ENCODE data around the gene RUFY4.
"Not testable (repeated sequence)": the region's sequence is repeated elsewhere in the genome, so short reads cannot be mapped to it uniquely, and the experiment has no call there.

The RUFY4 gene

DNA sequence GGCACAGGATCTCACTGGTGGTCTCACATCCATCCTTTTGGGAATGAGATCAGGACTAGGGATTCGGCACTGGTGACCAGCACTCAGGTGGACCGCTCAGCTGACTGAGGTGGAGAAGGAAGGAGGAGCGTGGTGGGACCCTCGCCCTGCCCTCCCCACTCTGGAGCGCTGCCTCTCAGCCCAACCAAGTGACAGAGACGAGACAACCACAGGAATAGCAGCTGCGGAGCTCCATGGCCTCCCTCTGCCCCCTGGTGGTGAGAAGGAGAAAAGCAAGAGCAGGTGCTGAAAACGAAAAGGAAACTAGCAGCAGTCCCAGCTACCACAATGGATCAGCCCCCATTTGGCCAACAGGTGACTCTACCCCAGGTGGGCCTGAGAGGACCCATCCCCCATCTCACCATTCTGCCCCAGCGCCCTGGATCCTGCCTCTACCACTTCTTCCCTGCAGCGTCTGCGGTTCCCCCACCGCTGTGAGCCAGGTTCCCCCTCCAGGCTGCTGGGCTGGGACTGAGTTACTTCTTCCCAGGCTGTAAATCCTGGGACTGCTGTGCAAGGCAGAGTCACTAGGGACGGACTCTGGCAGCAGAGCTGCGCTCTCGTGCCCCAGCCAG, at the start of gene RUFY4:
RUFY4 (plus strand) TSS at position 533 of the 614 bp plus-strand sequence. CDS start 1,353 bp downstream, outside the sequence.
- not testable (repeated sequence) for H3K4me3 ChIP-seq (ENCODE audit: low read length); H3K36me3 ChIP-seq (ENCODE audit: control insufficient read depth, insufficient read depth, low read length); H3K4me1 ChIP-seq (ENCODE audit: control insufficient read depth, insufficient read depth, low read length); H3K9me3 ChIP-seq (ENCODE audit: control insufficient read depth, low read length)
- H3K9ac ChIP-seq (ENCODE audit: low read length), result peak within 1 kb of the TSS; percentile 72
- H3K27me3 ChIP-seq (ENCODE audit: control insufficient read depth, insufficient read depth, low read length), result peaks cover 26% of the 10 kb centered on the region

- no peaks in the 10 kb centered on the region for H3K4me1 ChIP-seq (ENCODE audit: control insufficient read depth, insufficient read depth, low read length)
Observed at GRCh38 chr2:218019411-218020060, 49.5 kb upstream of the RUFY4 start.

GRCh38 chr2:218020281-218020680, 48.8 kb upstream of the RUFY4 start:
- Histone ChIP-seq H3K9me3 (ENCODE audit: control insufficient read depth, low read length) (no peaks in the 10 kb centered on the region), H3K9ac (ENCODE audit: low read length) (no peak overlapping the region), H3K4me1 (ENCODE audit: control insufficient read depth, insufficient read depth, low read length) (no peaks in the 10 kb centered on the region), H3K4me3 (ENCODE audit: low read length) (no peak overlapping the region), H3K27me3 (ENCODE audit: control insufficient read depth, insufficient read depth, low read length) (no peaks in the 10 kb centered on the region), H3K36me3 (ENCODE audit: control insufficient read depth, insufficient read depth, low read length) (no peaks in the 10 kb centered on the region)

More at GRCh38 chr2:218019411-218020060, 49.5 kb upstream of the RUFY4 start:
- Histone ChIP-seq H3K9ac (ENCODE audit: low read length) (no peak overlapping the region), H3K9me3 (ENCODE audit: control insufficient read depth, low read length) (no peaks in the 10 kb centered on the region), H3K4me3 (ENCODE audit: low read length) (no peak overlapping the region), H3K36me3 (ENCODE audit: control insufficient read depth, insufficient read depth, low read length) (no peaks in the 10 kb centered on the region), H3K27me3 (ENCODE audit: control insufficient read depth, insufficient read depth, low read length) (no peaks in the 10 kb centered on the region)

- no peaks in the 10 kb centered on the region for H3K36me3 ChIP-seq (ENCODE audit: control insufficient read depth, insufficient read depth, low read length)
- H3K9ac ChIP-seq (ENCODE audit: low read length), result no peak overlapping the region
- no peak overlapping the region for H3K4me3 ChIP-seq (ENCODE audit: low read length)
- H3K27me3 ChIP-seq (ENCODE audit: control insufficient read depth, insufficient read depth, low read length), result no peaks in the 10 kb centered on the region
- no peaks in the 10 kb centered on the region for H3K4me1 ChIP-seq (ENCODE audit: control insufficient read depth, insufficient read depth, low read length)
- no peaks in the 10 kb centered on the region for H3K9me3 ChIP-seq (ENCODE audit: control insufficient read depth, low read length)
Observed at GRCh38 chr2:218020966-218021535, 48.0 kb upstream of the RUFY4 start.

- peaks cover 4% of the 10 kb centered on the region for H3K4me1 ChIP-seq (ENCODE audit: control insufficient read depth, insufficient read depth, low read length)
- no peaks in the 10 kb centered on the region for H3K36me3 ChIP-seq (ENCODE audit: control insufficient read depth, insufficient read depth, low read length)
- no peaks in the 10 kb centered on the region for H3K27me3 ChIP-seq (ENCODE audit: control insufficient read depth, insufficient read depth, low read length)
- H3K9ac ChIP-seq (ENCODE audit: low read length), result no peak overlapping the region
- no peaks in the 10 kb centered on the region for H3K9me3 ChIP-seq (ENCODE audit: control insufficient read depth, low read length)
- H3K4me3 ChIP-seq (ENCODE audit: low read length), result no peak overlapping the region
Observed at GRCh38 chr2:218021536-218022071, 47.4 kb upstream of the RUFY4 start.

DNA sequence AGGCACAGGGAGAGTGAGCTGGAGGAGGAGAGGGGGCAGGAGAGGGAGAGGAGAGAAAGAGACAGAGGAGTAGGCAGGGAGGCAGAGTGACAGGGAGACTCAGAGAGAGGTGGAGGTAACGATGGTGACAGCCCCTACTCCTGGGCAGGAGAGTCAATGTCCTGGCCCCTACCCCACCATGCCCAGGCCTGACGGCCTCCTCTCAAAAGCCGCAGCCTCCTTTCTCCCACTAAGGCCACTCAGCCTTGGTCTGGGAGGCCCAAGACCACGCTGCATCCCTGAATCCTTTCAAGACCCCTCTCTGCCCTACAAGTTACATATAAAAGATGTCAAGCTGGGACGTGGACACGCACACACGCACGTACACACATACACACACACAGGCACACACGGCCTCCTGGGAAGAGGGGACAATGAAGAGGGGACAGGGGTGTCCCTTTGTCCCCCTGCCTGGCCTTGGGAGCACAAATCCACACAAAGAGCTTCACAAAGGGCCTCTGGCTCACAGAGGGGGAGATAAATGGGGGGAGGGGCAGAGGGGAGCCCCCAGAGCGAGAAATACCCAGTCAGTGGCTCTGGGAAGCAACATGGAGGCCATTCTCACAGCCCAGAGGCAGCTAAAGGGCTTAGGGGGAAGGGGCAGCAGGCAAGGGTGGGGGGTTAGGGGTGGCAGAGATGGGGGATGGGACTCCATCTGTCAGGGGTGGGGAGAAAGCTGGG, 46.8 kb upstream of the RUFY4 start:
- Histone ChIP-seq H3K9ac (ENCODE audit: low read length) (no peak overlapping the region), H3K9me3 (ENCODE audit: control insufficient read depth, low read length) (no peaks in the 10 kb centered on the region), H3K27me3 (ENCODE audit: control insufficient read depth, insufficient read depth, low read length) (no peaks in the 10 kb centered on the region), H3K4me3 (ENCODE audit: low read length) (no peak overlapping the region), H3K36me3 (ENCODE audit: control insufficient read depth, insufficient read depth, low read length) (no peaks in the 10 kb centered on the region), H3K4me1 (ENCODE audit: control insufficient read depth, insufficient read depth, low read length) (peaks cover 11% of the 10 kb centered on the region)

- Histone ChIP-seq H3K36me3 (ENCODE audit: control insufficient read depth, insufficient read depth, low read length) (no peaks in the 10 kb centered on the region), H3K27me3 (ENCODE audit: control insufficient read depth, insufficient read depth, low read length) (no peaks in the 10 kb centered on the region), H3K9me3 (ENCODE audit: control insufficient read depth, low read length) (no peaks in the 10 kb centered on the region), H3K4me3 (ENCODE audit: low read length) (no peak overlapping the region), H3K4me1 (ENCODE audit: control insufficient read depth, insufficient read depth, low read length) (peaks cover 13% of the 10 kb centered on the region), H3K9ac (ENCODE audit: low read length) (no peak overlapping the region)
Observed at GRCh38 chr2:218022851-218023530, 46.1 kb upstream of the RUFY4 start.

GRCh38 chr2:218023636-218024035, 45.4 kb upstream of the RUFY4 start:
- Histone ChIP-seq H3K4me1 (ENCODE audit: control insufficient read depth, insufficient read depth, low read length) (peaks cover 19% of the 10 kb centered on the region), H3K9ac (ENCODE audit: low read length) (no peak overlapping the region), H3K9me3 (ENCODE audit: control insufficient read depth, low read length) (no peaks in the 10 kb centered on the region)

DNA sequence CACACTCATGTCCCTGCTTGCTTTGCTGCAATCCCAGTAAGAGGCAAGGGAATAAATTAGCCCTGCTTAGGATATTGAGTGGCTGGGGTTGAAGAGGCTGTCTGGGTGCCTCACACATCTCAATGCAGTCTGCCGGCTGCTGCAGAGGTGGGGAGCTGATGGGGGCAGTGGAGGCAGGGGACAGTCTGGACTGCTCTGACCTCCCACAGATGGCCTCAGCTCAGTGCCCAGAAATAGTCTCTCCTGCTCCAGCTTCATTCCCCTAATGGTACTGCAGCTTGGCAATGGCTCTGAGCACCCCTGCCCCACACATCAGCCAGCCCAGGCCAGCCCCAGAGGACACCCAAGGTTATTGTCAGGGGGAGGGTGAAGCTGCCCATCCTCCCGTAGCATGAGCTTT, 44.7 kb upstream of the RUFY4 start:
- Histone ChIP-seq H3K9me3 (ENCODE audit: control insufficient read depth, low read length) (no peaks in the 10 kb centered on the region), H3K36me3 (ENCODE audit: control insufficient read depth, insufficient read depth, low read length) (no peaks in the 10 kb centered on the region), H3K4me1 (ENCODE audit: control insufficient read depth, insufficient read depth, low read length) (peaks cover 26% of the 10 kb centered on the region), H3K27me3 (ENCODE audit: control insufficient read depth, insufficient read depth, low read length) (no peaks in the 10 kb centered on the region), H3K9ac (ENCODE audit: low read length) (no peak overlapping the region), H3K4me3 (ENCODE audit: low read length) (no peak overlapping the region)

More at GRCh38 chr2:218023636-218024035, 45.4 kb upstream of the RUFY4 start:
- Histone ChIP-seq H3K36me3 (ENCODE audit: control insufficient read depth, insufficient read depth, low read length) (no peaks in the 10 kb centered on the region), H3K4me3 (ENCODE audit: low read length) (no peak overlapping the region), H3K27me3 (ENCODE audit: control insufficient read depth, insufficient read depth, low read length) (no peaks in the 10 kb centered on the region)

GRCh38 chr2:218024871-218025270, 44.2 kb upstream of the RUFY4 start:
- H3K4me1 ChIP-seq (ENCODE audit: control insufficient read depth, insufficient read depth, low read length), result peaks cover 31% of the 10 kb centered on the region
- no peaks in the 10 kb centered on the region for H3K9me3 ChIP-seq (ENCODE audit: control insufficient read depth, low read length)
- H3K27me3 ChIP-seq (ENCODE audit: control insufficient read depth, insufficient read depth, low read length), result no peaks in the 10 kb centered on the region
- no peak overlapping the region for H3K9ac ChIP-seq (ENCODE audit: low read length)
- no peaks in the 10 kb centered on the region for H3K36me3 ChIP-seq (ENCODE audit: control insufficient read depth, insufficient read depth, low read length)
- H3K4me3 ChIP-seq (ENCODE audit: low read length), result no peak overlapping the region

GRCh38 chr2:218026244-218026643, 42.8 kb upstream of the RUFY4 start:
- Histone ChIP-seq H3K9me3 (ENCODE audit: control insufficient read depth, low read length) (no peaks in the 10 kb centered on the region), H3K4me1 (ENCODE audit: control insufficient read depth, insufficient read depth, low read length) (peaks cover 31% of the 10 kb centered on the region), H3K9ac (ENCODE audit: low read length) (no peak overlapping the region), H3K4me3 (ENCODE audit: low read length) (no peak overlapping the region), H3K27me3 (ENCODE audit: control insufficient read depth, insufficient read depth, low read length) (no peaks in the 10 kb centered on the region), H3K36me3 (ENCODE audit: control insufficient read depth, insufficient read depth, low read length) (no peaks in the 10 kb centered on the region)

All from mucosa of stomach (tissue), 1 donor.